Erythroblast (primary cell): Measurements from ENCODE around the gene KIF6.

Experiments
- GATA1 ChIP-seq: IDR thresholded peaks from 2 replicates; pipeline ENCODE4 v1.6.1; 2011; ENCODE audit warnings: low read depth, mild to moderate bottlenecking, control low read depth, low read length, moderate library complexity
- POLR2A ChIP-seq: IDR thresholded peaks from 2 replicates; pipeline ENCODE4 v1.6.1; 2011; ENCODE audit warnings: mild to moderate bottlenecking, low read length

DNA sequence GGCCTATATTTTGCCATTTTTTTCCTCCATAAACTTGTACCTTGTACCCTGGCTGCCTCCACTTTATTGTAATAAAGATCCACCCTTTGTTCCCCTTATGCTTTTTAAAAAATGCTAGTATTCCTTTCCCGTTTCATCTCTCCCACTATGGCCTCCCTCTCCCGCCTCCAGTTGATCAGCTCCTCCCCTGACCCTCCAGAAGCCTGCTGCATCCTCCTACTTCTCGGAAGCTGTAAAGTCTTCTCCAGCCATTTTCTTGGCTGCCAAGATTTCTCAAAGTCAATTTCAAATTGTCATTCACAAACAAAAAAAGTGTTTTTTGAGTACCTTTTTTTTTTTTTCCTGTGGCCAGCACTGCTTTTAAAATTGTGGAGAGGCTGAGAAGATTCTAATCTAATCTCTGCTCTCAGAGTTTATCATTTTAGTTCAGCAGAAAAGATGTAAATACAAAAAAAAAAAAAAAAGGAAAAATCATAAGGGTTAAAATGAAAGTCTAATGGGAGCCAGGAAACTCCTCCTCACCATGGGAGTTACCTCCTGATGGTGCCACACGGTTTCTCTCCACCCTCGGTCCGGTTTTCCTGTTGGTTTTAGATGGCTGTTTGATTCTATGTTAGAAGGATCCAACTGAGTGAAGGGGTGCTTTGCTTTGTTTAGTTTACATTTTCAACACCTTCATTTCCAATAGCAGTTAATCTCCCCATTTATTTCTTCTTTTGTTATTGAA is 299.7 kb downstream of the KIF6 start:
- TF ChIP-seq POLR2A: no peak
- no peak for TF ChIP-seq GATA1
